DMS 273 treated with DMSO at 0.1 percent for 48 hours (cell line): ENCODE results near the gene SH3BP1.
"Not testable (repeated sequence)": the region's sequence is repeated elsewhere in the genome, so short reads cannot be mapped to it uniquely, and the experiment has no call there.

ENCODE experiments used
- DNase-seq: peaks from one replicate; lab custom pipeline; 2025; lab: John Stamatoyannopoulos, UW

The SH3BP1 gene, protein sequence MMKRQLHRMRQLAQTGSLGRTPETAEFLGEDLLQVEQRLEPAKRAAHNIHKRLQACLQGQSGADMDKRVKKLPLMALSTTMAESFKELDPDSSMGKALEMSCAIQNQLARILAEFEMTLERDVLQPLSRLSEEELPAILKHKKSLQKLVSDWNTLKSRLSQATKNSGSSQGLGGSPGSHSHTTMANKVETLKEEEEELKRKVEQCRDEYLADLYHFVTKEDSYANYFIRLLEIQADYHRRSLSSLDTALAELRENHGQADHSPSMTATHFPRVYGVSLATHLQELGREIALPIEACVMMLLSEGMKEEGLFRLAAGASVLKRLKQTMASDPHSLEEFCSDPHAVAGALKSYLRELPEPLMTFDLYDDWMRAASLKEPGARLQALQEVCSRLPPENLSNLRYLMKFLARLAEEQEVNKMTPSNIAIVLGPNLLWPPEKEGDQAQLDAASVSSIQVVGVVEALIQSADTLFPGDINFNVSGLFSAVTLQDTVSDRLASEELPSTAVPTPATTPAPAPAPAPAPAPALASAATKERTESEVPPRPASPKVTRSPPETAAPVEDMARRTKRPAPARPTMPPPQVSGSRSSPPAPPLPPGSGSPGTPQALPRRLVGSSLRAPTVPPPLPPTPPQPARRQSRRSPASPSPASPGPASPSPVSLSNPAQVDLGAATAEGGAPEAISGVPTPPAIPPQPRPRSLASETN

GRCh38 chr22:37639070-37639760, at the start of gene SH3BP1:
Gene SH3BP1, plus strand, starts transcription at chr22:37639669. Its CDS starts 119 bp downstream, at chr22:37639788.
- no peak for DNase-seq

DNA sequence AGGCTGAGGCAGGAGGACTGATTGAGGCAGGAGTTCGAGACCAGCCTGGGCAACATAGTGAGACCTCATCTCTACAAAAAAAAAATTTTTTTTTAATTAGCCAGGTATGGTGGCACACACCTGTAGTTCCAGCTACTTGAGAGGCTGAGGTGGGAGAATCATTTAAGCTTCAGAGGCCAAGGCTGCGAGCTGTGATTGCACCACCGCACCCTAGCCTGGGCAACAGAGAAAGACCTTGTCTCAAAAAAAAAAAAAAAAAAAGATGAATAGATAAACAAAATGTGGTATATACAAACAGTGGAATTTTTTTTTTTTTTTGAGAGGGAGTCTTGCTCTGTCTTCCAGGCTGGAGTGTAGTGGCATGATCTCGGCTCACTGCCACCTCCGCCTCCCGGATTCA, 48.4 kb upstream of the SH3BP1 start:
- not testable (repeated sequence) for DNase-seq

GRCh38 chr22:37591823-37592404, 47.6 kb upstream of the SH3BP1 start:
- DNase-seq, result no peak

- DNase-seq, result no peak
Observed at GRCh38 chr22:37594237-37594636, 45.2 kb upstream of the SH3BP1 start.

DNA sequence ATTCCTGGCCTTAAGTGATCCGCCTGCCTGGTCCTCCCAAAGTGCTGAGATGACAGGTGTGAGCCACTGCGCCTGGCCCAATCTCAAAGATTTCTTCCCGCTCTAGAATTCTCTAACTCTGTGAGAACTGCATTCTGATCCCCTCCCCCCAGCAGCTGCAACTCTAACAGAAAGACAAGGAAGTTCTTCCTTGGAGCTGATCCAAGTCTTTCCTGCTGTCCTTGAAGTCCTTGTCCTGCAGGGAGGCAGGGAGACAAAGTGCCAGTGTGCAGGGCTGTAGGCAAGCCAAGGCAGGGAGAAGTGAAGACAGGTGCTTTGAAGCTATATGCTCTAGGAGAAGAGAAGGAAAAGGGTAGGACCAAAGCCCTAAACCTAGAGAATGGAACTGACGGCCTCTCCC, 40.3 kb upstream of the SH3BP1 start:
- no peak for DNase-seq

DNA sequence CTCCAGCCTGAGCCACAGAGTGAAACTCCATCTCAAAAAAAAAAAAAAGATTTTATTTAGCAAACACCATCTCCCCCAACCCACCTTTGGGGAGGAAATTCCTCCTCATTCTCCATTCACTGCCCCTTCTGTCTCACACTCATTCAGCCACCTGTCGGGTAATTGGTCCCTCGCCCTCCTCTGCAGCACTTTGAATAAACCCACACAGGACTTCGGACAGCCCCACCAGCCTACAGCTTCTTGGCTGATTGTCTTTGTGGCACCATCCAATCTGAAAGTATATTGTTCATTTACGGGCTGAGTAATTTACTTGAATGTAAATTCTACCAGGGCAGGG, 38.3 kb upstream of the SH3BP1 start:
- DNase-seq, result no peak

DNA sequence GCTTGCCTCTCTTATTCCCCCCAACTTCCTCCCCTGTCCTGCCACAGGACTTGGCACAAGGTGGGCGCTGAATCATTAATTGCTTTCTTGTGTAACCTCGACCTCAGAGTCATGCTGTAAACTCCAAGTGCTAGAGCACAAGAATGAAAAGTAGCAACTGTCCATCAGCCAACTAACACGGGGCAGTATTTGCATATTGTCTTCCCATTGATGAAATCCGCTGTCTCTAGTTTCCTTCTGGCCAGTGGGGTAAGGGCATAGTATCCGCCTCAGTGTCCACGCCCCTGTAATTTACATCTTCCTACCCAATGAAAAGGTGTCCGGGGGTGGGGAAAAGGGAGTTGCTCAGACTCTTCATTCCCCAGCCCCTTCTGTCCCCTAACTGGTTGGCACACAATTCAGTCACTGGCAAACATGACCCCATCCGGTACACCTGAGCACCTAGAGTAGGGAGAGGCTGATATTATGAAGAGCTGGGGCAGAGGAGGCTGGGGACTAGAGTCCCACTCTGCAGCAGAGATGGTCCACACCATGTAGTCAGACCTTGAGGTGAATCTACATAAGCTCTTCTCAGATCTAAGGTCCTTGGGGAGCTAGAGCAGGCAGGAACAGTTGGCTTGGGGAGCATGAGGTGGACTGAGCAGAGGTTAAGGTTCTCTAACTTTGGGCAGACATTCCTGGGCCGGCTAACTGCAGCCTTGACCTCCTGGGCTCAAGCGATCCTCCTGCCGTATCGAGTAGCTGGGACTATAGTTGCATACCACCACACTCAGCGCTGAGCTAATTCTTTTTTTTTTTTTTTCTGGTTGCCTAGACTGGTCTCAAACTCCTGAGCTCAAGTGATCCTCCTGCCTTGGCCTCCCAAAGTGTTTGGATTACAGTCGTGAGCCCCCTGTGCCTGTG, 37.7 kb upstream of the SH3BP1 start:
- DNase-seq, result peak; percentile 45

DNA sequence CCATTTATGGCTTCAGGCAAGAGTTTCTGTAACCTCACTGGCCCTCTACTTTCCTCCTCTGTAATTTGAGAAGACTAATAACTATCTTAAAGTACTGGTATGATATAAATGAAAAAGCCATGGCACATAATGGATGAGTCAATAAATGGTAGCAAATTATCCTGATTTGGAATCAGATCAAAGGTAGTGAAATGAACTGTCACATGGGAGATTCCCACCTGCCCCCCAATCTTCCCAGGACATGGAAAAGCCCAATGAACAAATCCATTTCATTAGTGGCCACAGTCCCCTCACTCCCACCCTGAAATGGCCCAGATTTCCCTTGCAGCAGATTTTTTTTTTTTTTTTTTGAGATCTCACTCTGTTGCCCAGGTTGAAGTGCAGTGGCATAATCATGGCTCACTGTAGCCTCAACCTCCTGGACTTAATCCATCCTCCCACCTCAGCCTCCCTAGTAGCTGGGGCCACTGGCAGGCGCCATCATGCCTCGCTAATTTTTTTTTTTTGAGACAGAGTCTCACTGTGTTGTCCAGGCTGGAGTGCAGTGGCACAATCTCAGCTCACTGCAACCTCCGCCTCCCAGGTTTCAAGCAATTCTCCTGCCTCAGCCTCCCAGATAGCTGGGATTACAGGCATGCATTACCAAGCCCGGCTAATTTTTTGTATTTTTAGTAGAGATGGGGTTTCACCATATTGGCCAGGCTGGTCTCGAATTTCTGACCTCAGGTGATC, 36.8 kb upstream of the SH3BP1 start:
- not testable (repeated sequence) for DNase-seq

DNA sequence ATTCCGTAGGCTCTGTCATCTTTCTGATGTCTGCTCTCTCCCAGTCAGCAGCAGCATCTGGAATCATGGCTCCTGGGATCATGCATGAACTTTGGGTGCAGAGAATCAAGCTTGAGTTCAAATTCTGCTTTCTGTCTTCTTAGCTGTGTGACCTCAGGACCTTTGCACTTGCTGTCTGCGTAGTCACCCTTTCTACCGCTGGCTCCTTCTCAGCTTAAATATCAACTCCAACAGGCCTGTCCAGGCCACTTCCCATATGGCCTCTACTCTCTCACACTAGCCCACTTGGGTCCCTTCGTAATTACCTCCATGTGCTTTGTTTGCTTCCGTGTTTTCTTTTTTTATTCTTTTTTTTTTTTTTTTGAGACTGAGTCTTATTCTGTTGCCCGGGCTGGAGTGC, 35.4 kb upstream of the SH3BP1 start:
- DNase-seq, result no peak

DNA sequence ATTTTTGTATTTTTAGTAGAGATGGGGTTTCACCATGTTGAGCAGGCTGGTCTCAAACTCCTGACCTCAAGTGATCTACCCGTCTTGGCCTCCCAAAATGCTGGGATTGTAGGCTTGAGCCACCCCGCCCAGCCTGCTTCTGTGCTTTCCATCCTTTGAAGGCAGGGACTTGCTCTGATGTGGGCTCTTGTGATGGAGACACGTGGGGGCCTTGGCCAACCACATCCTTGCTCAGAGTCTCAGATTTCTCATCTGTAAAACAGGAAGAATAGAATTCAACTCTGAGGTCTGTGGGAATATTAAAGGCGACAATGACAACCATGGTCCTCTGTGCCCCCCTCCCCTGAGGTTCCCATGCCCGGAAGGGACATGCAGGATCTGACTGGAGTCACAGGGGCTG, 34.6 kb upstream of the SH3BP1 start:
- no peak for DNase-seq

DNA sequence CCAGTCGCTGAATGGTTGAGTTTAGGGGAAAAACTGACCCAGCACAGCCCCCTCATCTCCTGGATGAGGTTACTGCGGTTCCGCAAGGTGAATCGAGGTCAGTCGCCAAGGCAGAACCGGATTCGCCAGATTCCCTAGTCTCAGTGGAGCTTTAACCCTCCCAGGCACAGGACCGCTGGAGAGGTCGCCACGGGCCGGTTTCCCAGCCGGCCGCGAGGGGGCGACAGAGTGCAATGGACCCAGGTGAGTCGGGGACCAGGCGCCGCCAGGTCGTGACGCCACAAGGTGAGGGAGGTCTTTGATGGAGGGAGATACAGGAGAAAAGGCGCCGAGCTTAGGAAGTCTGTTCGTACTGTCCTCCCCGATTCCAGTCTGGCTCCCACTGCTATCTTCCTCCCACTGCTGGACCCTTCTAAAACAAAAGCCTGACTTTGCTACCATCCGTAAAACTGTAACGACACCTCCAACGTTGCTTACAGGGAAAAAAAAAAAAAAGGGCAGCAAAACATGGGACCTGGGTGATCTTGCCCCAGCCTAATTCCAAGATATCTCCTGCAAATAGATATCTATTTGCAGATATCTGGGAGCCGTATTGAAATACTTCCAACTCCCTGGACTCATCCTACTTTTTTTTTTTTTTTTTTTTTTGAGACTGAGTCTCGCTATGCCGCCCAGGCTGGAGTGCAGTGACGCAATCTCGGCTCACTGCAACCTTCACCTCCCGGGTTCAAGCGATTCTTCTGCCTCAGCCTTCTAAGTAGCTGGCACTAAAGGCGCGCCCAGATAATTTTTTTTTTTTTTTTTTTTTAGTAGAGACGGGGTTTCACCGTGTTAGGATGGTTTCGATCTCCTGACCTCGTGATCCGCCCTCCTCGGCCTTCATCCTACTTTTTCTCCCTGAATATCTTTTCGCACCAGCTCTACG, 32.2 kb upstream of the SH3BP1 start:
- peak; percentile 7 for DNase-seq

DNA sequence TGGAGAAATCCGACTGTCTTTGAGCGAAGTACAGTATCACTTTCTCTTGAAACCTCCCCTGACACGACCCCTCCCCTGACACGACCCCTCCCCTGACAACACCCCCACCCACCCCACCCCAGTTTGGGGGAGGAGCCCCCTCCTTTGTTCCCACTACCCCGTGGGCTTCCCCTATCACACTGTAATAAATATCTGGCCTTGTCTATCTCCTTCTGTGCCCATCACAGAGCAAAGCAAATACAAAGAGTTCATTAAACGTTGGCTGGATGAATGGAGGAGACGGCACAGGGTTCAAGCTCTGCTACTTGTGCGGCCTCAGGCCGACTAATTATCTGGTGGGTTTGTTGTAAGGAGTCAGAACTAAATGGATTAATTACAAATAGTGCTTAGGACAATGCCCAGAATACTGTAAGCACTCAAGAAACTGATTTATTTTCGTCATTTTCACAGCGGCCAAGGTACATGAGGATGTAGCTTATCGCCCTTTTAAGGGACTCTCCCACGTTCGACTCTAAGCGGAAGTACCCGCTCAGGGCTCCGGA, 31.5 kb upstream of the SH3BP1 start:
- DNase-seq, result no peak

DNA sequence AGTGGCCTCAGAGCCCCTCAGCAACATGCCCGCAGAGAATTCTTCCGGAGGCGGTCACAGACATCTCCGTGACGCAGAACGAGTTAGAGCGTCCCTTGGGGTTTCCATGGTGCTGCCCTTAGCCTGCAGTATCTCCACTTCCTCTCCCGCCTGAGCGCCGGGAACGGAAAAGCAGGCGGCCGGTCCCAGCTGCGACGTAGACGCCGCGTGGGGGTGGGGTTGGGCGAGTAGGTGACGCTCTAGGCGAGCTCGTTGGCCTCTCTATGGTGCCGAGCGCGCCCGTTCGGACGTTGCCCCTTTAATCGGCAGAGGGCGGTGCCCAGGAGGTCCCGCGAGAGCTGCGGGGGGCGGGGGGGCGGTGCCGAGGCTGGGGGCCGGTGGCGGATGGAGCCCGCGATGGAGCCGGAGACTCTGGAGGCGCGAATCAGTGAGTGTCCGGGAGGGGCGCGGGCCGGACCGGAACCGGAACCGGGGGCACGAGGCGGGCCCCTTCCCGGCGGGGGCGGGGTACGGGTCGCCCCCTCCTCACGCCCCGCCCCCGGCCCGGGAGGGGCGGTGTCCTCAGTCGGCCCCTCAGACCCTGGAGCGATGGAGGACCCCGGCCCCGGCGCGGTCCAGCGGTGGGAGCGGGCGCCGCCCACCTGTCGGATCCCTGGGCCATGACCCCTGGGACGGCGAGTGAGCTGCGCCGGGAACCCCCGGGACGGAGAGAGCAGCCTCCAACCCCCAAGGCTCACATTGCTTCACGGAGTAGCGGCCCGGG, 30.8 kb upstream of the SH3BP1 start, which contains the start of gene GGA1:
TSS of gene GGA1 (plus strand) at position 358 of the 763 bp plus-strand sequence. CDS start at position 385, 27 bp downstream.
- DNase-seq, result peak; percentile 93

- no peak for DNase-seq
Observed at GRCh38 chr22:37609240-37610152, 30.0 kb upstream of the SH3BP1 start.

DNA sequence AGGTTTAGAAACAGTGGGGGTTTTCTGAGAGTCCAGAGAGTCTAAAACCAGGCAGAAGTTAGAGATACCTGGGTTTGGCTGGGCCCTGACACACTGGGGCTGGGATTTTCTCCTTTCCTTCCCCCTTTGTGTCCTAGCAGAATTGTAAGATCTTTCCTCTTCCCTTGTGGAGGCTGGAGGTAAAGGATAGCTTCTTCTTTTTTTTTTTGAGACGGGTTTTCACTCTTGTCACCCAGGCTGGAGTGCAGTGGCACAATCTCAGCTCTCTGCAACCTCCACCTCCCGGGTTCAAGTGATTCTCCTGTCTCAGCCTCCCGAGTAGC, 29.4 kb upstream of the SH3BP1 start:
- DNase-seq, result not testable (repeated sequence)

GRCh38 chr22:37610480-37611129, 28.9 kb upstream of the SH3BP1 start:
- no peak for DNase-seq

- DNase-seq, result no peak
Observed at GRCh38 chr22:37611207-37611606, 28.3 kb upstream of the SH3BP1 start.
